ENCODE measurements around the gene WDR33. TPM values are rescaled to one million over a fixed set of nuclear protein-coding genes. Genes with fewer than 3 reads are reported as not detected.

Gene WDR33
- total and polyA plus RNA-seq, 10 of the 15 experiments (the other 5 are each of a cell fraction or from before 2014, with no cell fraction given): 29.2 to 73.8 (median 45.6) TPM

DNA sequence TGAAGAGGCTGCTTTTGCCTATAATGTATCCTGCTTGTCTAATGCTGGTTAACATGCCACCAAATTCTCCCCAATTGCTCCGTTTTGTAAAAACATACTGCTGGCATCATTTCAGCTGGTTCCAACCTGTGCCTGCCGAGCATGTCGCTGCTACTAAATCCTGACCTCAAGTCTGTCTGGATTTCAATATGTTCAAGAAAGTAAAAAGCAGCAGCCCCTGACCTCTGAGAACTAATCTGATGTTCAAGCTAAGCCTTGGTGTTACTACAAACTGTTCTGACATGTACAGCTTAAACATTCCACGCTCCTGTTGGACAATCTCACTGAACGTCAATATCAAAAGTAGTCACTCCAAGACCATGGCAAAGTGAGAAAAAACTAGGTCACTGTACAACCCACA, 63.4 kb downstream of the WDR33 start (continued):
- TF ChIP-seq SREBF1 (IDR thresholded peaks at IDR 0.05; ENCODE audit: low read length) (no peak), CREB1 (IDR thresholded peaks at IDR 0.05; ENCODE audit: low read depth) (no peak), ZNF207 (IDR thresholded peaks at IDR 0.05; ENCODE audit: borderline replicate concordance) (no peak), SMAD5 (IDR thresholded peaks at IDR 0.05; ENCODE audit: low read depth) (no peak), ATF7 (IDR thresholded peaks at IDR 0.05; ENCODE audit: low read depth) (no peak)

DNA sequence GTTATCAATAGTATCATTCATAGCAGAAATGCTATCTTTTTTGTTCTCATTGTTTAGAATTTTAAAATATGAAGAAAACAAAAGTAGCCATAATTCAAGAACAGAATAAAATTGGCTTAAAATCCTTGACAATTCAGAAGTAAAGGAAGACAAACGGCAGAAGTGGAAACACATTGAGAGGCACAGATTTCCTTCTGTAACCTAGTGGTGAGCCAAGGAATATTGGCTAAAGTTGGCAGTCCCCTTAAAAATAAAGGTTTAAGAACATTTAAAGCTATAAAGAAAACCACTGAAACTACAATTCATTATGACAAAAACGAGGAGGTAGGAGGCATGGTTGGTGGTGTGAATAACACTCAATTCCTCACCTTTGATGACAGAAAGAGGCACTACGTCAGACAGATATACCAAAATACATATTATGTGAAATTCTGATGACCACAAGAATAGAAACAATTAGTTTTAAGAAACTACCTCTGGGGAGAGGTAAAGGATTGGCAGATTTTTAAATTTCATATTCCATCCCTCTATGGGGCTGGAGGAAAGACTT, 67.4 kb downstream of the WDR33 start:
- no peaks in the 10 kb centered on the region for H3K9me3 ChIP-seq (replicated peaks; ENCODE audit: control insufficient read depth, insufficient read depth, low read length)
- FAIRE-seq (no peak), ATAC-seq (peak; percentile 86), DNase-seq (ENCODE audit: low read depth, low spot score) (no peak)
- RAD21 ChIA-PET (ENCODE audit: unreplicated experiment): interaction anchor here (1.4 to 1.6 kb wide), 2 partner anchors 42 to 86 kb away, joined by 3 to 10 read pairs; partner anchors contain the start of gene SFT2D3
- peaks cover 0 to 8% of the 10 kb centered on the region in 2 experiments; a peak in 2 of 4 replicates for H3K36me3 ChIP-seq (ENCODE audit: control insufficient read depth in 2 of 2, insufficient read depth in 2 of 2, low read length in 1 of 2)
- intact Hi-C loops (cut with micrococcal nuclease; ENCODE audit: unreplicated experiment) (loop anchor here (5.0 kb wide), 1 partner anchor 41 kb away; the partner anchor contains the start of gene SFT2D3), in situ Hi-C loops (cut with MboI) (no loop called here)
- no peak overlapping the region for H3K27ac ChIP-seq (ENCODE audit: control insufficient read depth, insufficient read depth)
- SMC1A ChIA-PET (ENCODE audit: uncharacterized antibody, unreplicated experiment): interaction anchor here (0.9 to 2.1 kb wide), 6 partner anchors 10 to 180 kb away, joined by 3 to 6 read pairs (median 3); partner anchors contain the start of gene WDR33
- no peaks in the 10 kb centered on the region for H3K79me2 ChIP-seq (ENCODE audit: control insufficient read depth, insufficient read depth, low read length)
- POLR2A ChIA-PET: no interaction called here
- no peak overlapping the region for H3K9ac ChIP-seq (ENCODE audit: control insufficient read depth, insufficient read depth, low read length)
- H3K4me1 ChIP-seq (ENCODE audit: control insufficient read depth, insufficient read depth, low read length): no peaks in the 10 kb centered on the region; the same call in 1 of the 2 replicates
- WGBS (ENCODE audit: insufficient coverage, insufficient replicate concordance, low lambda C conversion rate, missing lambda C conversion rate): 17% methylated on average over 3 of the region's 3 CpGs
- no peaks in the 10 kb centered on the region for H3K27me3 ChIP-seq (replicated peaks in 1 of 2; ENCODE audit: control insufficient read depth in 2 of 2, insufficient read depth in 2 of 2, low read length in 1 of 2)
- H3K4me3 ChIP-seq: no peak overlapping the region
- BruUV-seq (replicated peaks): no TSS peak
- CTCF ChIA-PET: interaction anchor here (1.3 kb wide), 1 partner anchor 18 kb away, joined by 3 read pairs; no protein-coding TSS in a partner anchor
- H3K4me2 ChIP-seq (ENCODE audit: control insufficient read depth, insufficient read depth): no peak overlapping the region
- H2AFZ ChIP-seq (ENCODE audit: control insufficient read depth, low read depth, low read length): no peak overlapping the region
- no peaks in the 10 kb centered on the region for H4K20me1 ChIP-seq (ENCODE audit: control insufficient read depth, insufficient read depth)
- peak; percentile 80 to 86 for TF ChIP-seq IKZF2 (IDR thresholded peaks at IDR 0.05)
- peak; percentile 84 for TF ChIP-seq CREB1 (IDR thresholded peaks at IDR 0.05; ENCODE audit: low read depth)
- TF ChIP-seq RB1 (IDR thresholded peaks at IDR 0.05; ENCODE audit: borderline replicate concordance): no peak
- peak; percentile 81 for TF ChIP-seq RUNX3 (IDR thresholded peaks at IDR 0.05; ENCODE audit: low read length)
- peak; percentile 62; the same call in 1 of the 2 replicates for TF ChIP-seq BCL11A (IDR thresholded peaks at IDR 0.05; ENCODE audit: low read depth, low read length)
- TF ChIP-seq DPF2 (IDR thresholded peaks at IDR 0.05): peak; percentile 76; the same call in 1 of the 2 replicates
- TF ChIP-seq, protein P1, sequence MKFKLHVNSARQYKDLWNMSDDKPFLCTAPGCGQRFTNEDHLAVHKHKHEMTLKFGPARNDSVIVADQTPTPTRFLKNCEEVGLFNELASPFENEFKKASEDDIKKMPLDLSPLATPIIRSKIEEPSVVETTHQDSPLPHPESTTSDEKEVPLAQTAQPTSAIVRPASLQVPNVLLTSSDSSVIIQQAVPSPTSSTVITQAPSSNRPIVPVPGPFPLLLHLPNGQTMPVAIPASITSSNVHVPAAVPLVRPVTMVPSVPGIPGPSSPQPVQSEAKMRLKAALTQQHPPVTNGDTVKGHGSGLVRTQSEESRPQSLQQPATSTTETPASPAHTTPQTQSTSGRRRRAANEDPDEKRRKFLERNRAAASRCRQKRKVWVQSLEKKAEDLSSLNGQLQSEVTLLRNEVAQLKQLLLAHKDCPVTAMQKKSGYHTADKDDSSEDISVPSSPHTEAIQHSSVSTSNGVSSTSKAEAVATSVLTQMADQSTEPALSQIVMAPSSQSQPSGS (IDR thresholded peaks at IDR 0.05; ENCODE audit: low read length): peak; percentile 23; the same call in 1 of the 2 replicates
- TF ChIP-seq NFIC (IDR thresholded peaks at IDR 0.05; ENCODE audit: low read depth, low read length): peak; percentile 49; the same call in 1 of the 2 replicates
- peak; percentile 89 for TF ChIP-seq ZNF24 (IDR thresholded peaks at IDR 0.05)
- TF ChIP-seq, protein P2, sequence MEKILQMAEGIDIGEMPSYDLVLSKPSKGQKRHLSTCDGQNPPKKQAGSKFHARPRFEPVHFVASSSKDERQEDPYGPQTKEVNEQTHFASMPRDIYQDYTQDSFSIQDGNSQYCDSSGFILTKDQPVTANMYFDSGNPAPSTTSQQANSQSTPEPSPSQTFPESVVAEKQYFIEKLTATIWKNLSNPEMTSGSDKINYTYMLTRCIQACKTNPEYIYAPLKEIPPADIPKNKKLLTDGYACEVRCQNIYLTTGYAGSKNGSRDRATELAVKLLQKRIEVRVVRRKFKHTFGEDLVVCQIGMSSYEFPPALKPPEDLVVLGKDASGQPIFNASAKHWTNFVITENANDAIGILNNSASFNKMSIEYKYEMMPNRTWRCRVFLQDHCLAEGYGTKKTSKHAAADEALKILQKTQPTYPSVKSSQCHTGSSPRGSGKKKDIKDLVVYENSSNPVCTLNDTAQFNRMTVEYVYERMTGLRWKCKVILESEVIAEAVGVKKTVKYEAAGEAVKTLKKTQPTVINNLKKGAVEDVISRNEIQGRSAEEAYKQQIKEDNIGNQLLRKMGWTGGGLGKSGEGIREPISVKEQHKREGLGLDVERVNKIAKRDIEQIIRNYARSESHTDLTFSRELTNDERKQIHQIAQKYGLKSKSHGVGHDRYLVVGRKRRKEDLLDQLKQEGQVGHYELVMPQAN (conservative IDR thresholded peaks at IDR 0.05): no peak
- peak; percentile 82 for TF ChIP-seq NBN (IDR thresholded peaks at IDR 0.05)
- peak; percentile 37; the same call in 1 of the 2 replicates for TF ChIP-seq BMI1 (IDR thresholded peaks at IDR 0.05; ENCODE audit: borderline replicate concordance)
- 0 out of 2 replicates have a peak, but pooled peaks have one; percentile 63 for TF ChIP-seq CHD2 (IDR thresholded peaks at IDR 0.05; ENCODE audit: borderline replicate concordance, low read depth, low read length)
- peak; percentile 95 for TF ChIP-seq ATF7 (IDR thresholded peaks at IDR 0.05; ENCODE audit: low read depth)
- 0 out of 2 replicates have a peak, but pooled peaks have one; percentile 42 for TF ChIP-seq MEF2A (IDR thresholded peaks at IDR 0.05; ENCODE audit: insufficient read depth, low read depth, low read length)
- peak; percentile 76 for TF ChIP-seq MXI1 (IDR thresholded peaks at IDR 0.05; ENCODE audit: low read depth, low read length)
- TF ChIP-seq, protein P3, sequence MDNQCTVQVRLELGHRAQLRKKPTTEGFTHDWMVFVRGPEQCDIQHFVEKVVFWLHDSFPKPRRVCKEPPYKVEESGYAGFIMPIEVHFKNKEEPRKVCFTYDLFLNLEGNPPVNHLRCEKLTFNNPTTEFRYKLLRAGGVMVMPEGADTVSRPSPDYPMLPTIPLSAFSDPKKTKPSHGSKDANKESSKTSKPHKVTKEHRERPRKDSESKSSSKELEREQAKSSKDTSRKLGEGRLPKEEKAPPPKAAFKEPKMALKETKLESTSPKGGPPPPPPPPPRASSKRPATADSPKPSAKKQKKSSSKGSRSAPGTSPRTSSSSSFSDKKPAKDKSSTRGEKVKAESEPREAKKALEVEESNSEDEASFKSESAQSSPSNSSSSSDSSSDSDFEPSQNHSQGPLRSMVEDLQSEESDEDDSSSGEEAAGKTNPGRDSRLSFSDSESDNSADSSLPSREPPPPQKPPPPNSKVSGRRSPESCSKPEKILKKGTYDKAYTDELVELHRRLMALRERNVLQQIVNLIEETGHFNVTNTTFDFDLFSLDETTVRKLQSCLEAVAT (IDR thresholded peaks at IDR 0.05): peak; percentile 32; the same call in 1 of the 2 replicates
